ENCODE results near the gene SPEF1.

DNA sequence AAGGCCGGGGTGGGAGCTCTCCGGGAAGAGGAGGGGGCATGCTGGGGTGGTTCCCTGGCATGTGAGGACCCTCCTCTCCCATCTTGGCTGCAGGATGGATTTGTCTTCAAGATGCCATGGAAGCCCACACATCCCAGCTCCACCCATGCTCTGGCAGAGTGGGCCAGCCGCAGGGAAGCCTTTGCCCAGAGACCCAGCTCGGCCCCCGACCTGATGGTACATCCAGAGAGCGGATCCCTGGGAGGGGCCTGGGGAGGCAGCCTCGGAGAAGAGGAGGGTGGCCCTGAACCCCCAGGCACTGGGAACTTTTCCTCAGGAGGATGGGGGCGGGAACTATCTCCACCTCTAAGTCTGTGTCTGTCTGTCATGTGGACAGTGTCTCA lies 19.6 kb upstream of the SPEF1 start:
- TF ChIP-seq EZH2 (IDR thresholded peaks at IDR 0.05; ENCODE audit: insufficient read depth, poor library complexity, severe bottlenecking) (no peak), EZH2phosphoT487 (IDR thresholded peaks at IDR 0.05; ENCODE audit: insufficient read depth, low read depth) (no peak)

Data from GM23248 (cell line).